ENCODE results near the gene AQP12A.

DNA sequence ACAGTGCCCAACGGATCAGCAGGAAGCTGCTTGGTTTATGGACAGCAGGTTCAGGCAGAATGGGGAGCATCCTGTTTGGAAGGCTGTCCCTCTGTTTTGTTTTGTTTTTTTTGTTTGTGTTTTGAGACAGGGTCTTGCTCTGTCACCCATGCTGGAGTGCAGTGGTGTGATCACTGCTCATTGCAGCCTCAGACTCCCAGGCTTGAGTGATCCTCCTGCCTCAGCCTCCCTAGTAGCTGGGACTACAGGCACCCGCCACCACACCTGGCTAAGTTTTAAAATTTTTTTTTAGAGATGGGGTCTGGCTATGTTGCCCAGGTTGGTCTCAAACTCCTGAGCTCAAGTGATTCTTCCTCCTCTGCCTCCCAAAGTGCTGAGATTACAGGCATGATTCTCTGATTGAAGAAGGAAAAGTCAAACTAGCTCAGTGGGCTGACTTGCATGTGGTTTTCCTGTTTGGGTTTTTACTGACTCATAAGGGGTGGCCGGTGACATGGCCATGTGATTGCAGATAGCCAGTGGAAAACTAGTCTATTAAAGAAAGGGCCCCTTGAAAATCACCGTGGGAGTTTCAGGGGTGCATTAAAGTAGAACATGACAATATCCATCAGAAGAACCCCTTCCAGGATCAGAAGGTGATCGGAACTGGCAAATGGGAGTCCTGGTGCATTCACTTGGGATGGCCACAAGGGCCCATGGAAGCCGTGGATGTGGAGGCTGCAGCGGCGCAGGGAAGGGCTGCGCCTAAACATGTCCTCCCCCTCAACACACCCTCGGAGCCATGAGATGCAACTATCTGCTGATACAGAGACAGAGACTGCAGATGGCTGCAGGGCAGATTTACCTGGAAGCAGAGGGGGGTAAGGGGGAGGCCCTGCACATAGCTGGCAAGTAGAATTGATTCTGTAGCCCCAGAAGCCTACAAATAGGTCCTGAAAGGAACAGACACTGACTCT, 35.5 kb upstream of the AQP12A start:
- TF ChIP-seq EZH2phosphoT487 (IDR thresholded peaks at IDR 0.05; ENCODE audit: borderline replicate concordance, low read length) = no peak
- TF ChIP-seq, protein P1, sequence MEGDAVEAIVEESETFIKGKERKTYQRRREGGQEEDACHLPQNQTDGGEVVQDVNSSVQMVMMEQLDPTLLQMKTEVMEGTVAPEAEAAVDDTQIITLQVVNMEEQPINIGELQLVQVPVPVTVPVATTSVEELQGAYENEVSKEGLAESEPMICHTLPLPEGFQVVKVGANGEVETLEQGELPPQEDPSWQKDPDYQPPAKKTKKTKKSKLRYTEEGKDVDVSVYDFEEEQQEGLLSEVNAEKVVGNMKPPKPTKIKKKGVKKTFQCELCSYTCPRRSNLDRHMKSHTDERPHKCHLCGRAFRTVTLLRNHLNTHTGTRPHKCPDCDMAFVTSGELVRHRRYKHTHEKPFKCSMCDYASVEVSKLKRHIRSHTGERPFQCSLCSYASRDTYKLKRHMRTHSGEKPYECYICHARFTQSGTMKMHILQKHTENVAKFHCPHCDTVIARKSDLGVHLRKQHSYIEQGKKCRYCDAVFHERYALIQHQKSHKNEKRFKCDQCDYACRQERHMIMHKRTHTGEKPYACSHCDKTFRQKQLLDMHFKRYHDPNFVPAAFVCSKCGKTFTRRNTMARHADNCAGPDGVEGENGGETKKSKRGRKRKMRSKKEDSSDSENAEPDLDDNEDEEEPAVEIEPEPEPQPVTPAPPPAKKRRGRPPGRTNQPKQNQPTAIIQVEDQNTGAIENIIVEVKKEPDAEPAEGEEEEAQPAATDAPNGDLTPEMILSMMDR (conservative IDR thresholded peaks at IDR 0.05; ENCODE audit: low read depth, low read length) = no peak
